NCI-H226 (cell line): ENCODE data around the gene TCF4.
A peak's percentile ranks its signal among the peaks of the same experiment; 100 is the strongest.

Source experiments
- DNase-seq: peaks from one replicate; pipeline ENCODE4 v3.0.0-alpha.2; 2015

Gene TCF4

GRCh38 chr18:55588111-55588869 lies at the start of gene TCF4:
TCF4 (minus strand) TSS chr18:55588192; CDS start chr18:55587116, 1,076 bp downstream.
- DNase-seq: no peak

DNA sequence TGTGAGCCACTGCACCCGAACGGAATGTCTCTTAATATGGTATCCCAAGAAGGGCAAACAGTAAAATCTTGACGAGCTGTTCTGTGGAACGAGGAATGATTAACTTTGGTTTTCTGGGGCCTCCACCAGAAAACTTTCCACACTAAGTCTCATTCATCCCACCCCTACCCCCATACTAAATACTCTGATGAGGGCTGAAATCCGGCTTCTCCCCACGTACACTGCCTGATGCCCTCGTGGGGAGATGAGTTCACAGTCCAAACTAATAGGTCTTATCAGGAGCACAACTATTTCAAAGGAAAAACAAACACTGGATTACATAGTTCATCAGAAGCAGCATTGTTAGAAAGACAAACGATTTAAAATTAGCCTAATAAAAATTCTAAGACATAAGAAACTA lies 49.2 kb upstream of the TCF4 start:
- no peak for DNase-seq

GRCh38 chr18:55635439-55635838 lies 47.4 kb upstream of the TCF4 start:
- DNase-seq: no peak

DNA sequence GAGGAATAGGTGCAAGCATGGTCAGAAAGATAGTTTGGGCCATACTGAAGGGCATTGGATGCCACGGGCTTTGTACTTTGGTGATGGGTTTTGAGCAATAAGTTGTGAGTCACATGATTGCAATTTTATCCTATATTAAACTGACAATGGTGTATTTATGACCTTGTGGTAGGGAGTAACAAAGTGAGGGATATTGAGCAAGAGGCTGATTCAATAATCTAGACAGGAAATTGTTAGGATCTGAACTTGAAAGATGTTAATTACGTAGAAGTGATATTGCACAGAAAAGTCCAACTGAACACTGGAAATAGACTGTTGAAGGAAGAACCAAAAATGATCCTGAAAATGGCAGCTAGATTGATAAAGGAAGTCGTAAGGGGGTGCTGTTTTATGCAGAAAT lies 46.6 kb upstream of the TCF4 start:
- peak; percentile 55 for DNase-seq

GRCh38 chr18:55633032-55633431 lies 45.0 kb upstream of the TCF4 start:
- peak; percentile 17 for DNase-seq

DNA sequence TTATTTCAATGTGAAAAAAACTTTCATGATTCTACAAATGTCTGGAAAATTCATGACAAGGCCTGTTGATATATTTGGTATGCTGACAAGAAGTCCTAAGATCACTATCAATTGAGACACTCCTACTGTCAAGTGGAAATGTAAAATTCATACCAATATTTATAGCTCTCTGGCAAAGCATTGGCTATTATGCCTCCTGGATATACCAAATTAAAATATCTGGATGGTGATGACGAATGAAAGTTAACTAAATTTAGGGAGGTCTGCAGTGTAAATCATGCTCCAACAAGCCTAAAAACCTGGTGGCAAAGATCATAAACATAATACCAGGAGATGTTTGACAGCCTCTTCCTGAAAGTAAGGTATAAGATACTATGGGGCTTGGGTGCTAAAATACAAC lies 41.1 kb upstream of the TCF4 start:
- DNase-seq: no peak

DNA sequence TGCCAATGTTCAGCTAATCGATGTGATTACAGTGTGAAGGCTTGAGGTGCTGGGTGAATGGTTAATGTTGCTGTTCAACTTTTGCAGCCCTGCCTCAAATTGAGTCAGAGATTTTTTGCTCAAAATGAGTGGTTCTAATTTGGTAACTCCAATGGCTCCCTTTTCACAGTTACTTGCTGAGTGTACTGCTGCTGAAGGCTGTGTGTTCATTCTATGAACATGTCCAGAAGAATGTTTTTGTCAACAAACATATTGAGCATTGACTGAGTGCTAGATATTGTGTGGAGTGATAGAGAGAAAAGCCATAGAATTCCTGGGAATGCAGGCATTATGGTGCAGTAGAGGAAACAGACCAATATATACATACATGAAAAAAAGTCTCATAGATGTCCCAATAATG lies 39.0 kb upstream of the TCF4 start:
- DNase-seq: no peak

DNA sequence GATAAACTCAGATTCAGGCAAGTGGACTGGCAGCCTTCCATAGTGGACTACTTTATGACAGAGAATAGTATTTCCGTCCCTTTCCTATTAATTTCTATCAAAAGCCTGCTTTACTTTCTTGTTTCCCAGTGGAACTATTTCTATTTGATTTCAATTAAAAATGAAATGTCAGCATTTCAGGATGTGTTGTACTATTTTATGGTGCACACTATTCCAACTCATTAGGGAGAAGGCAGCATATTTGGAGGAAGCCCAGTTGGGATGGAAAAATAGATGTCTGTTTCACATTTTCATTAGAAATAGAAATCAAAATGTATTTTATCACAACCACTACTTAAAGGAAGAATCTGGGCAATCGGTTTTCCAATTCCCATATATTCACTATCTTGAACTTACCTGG lies 37.9 kb upstream of the TCF4 start:
- DNase-seq: no peak

- DNase-seq: no peak
These were observed 35.6 kb upstream of the TCF4 start for GRCh38 chr18:55623626-55624025.

DNA sequence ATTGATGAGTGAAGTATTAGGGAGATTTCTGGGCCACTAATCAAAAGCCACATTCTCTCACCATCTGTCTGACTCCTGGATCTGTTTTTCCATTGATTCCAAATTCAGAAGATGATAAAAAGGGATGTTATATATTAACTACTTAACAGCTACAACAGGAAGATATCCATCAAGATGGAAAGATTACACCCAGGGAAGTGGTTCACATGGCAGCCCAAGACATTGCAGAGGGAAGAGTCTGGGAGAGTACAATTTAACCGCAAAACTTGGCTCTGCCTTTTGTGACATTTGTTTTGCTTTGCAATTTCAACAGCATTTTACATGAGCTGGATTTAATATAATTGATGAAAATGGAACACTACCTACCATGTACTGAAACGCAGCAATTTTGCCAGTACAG lies 22.5 kb upstream of the TCF4 start:
- DNase-seq: no peak

DNA sequence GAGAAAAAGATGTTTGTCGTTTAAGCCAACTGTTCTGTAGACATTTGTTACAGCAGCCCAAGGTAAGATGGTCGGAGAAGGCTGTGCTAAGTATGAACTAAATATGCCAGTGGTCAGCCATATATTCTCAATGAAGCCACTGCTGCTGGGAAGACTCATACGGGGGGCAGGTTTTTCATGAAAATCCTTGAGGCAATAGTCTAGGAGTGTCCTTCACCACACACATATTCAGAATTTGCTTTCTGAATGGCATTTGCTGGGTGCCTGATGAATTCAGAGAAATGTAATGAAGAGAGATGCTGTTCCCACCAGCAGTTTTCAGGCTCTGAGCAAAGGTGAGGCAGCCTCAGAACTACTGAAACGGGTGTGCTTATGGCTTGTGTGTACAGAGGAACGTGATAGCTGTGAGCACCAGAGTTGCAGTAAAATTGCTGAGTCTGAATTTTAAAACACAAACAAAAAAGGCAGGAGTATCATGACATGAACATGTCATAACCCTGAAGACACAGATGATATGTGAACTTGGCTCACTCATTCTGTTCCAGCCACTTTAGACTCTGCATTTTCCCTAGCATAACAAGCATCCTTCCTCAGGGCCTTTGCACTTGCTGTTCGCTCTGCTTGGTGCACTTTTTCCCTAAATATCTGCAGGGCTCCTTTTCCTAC lies 21.3 kb upstream of the TCF4 start:
- no peak for DNase-seq

GRCh38 chr18:55608497-55608896 lies 20.5 kb upstream of the TCF4 start:
- DNase-seq: no peak

GRCh38 chr18:55607773-55608172 lies 19.8 kb upstream of the TCF4 start:
- no peak for DNase-seq

- no peak for DNase-seq
These were observed 17.8 kb upstream of the TCF4 start for GRCh38 chr18:55605733-55606338.

DNA sequence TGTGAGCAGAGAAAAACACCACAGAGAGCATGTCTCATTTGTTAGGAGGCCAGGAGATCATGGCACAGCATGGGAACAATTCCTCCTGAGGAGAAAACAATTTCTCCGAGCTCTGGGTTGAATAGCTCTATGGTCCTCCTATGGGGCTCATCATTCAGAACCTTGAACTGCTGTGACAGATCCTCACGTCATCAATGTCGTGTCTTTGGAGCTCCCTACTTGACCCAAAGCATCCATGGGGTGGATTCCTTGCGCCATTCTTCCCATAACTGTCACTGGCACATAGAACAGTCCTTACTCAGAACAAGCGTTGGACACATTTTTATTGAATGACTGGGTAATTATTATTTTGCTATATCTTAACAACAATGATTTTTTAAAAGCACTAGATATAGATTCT lies 15.8 kb upstream of the TCF4 start:
- DNase-seq: no peak

GRCh38 chr18:55593888-55594287 lies 5.9 kb upstream of the TCF4 start:
- DNase-seq: peak; percentile 32

DNA sequence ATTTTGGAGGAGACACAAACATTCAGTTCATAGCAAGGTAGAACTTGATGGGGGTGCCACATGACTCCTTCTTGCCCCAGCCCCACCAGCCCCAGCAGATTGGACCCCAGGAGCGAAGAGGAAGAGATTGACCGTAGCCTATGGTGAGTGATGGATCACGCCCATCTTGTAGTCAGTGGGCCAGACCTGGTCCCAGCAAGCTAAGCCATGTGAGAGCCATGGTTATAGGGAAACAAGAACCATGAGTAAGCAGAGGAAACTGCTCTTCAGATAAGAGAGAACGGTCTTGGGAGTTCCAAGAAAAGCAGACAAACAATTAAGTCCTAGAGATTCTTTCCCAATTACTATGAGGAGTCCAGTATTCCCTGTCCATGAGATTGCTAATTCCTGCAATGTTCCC lies 4.6 kb upstream of the TCF4 start:
- peak; percentile 14 for DNase-seq

DNA sequence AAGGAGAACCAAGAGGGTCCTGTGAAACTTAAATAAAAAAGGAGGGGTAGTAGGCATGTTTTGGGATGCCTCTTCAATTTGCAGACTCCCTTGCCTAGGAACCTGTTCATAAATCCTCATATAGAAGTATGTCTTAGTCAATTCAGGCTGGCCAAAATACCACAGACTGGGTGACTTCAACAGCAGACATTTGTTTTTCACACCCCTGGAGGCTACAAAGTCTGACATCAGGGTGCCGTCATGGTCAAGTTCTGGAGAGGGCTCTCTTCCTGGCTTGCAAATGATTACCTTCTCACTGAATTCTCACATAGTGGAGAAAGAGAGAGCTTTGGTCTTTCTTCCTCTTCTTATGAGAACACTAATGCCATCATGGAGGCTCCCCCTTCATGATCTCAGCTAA lies 4.1 kb upstream of the TCF4 start:
- no peak for DNase-seq

DNA sequence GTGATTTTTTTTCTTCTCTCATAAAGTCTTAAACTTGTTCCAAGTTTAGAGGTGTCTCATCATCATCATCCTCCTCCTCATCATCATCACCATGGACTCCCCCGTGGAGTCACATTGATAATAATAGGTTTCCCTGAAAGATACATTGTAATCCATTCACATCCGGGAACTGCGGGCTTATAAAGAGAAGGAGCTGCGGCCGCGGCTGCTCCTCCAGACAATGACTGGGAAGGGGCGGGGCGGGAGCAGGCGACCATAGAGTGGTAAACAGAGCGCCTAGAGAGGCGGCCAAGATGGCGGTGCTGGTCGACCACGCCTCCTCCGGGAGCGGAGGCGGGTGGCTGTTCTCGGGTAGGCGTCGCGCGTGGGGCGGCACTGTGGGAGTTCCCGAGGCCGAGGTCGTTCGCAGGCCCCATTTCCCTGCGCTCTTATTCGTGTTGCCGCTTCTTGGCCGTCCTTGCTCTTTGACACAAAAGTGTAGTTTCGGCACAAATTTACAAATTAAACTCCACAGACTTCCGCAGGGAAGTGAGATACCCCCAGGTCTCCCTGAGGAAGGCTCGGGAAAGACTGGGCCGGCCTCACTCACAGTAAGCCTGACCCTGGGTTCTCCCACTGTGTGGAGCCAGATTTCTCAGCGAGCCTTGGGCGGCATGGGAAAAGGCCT lies 1.8 kb upstream of the TCF4 start:
- DNase-seq: peak; percentile 70

DNA sequence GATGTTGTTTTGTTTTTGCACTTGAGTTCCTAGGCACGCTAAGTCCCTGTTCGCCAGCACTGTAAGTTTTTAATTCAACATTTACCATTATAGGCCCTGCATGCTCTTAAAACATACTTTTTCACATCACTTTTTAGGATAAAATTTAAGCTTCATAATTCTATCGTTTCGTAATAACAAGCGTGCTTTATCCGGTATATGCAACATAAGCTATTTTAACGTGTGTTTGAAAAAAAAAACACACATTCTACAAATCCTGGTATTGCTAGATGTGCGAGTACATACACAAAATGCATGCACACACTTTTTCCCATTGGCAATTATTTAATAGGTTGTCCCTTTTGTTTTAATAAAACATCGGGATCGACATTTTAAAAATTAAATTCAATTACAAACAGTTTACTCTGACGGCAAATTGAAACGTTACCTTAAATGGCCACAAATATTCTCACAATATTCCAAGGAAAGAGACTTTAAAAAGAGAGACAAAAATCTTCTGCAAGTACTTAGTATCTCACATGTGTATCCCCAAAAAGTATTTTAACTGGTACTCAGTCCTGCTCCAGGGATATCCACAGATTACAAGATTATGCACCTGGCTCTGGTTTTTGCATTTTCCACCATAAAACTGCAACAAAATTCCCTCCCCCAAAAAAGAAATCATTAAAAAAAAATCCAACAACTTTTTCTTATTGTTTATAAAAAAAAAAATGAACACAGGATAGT lies 1.0 kb upstream of the TCF4 start:
- no peak for DNase-seq

DNA sequence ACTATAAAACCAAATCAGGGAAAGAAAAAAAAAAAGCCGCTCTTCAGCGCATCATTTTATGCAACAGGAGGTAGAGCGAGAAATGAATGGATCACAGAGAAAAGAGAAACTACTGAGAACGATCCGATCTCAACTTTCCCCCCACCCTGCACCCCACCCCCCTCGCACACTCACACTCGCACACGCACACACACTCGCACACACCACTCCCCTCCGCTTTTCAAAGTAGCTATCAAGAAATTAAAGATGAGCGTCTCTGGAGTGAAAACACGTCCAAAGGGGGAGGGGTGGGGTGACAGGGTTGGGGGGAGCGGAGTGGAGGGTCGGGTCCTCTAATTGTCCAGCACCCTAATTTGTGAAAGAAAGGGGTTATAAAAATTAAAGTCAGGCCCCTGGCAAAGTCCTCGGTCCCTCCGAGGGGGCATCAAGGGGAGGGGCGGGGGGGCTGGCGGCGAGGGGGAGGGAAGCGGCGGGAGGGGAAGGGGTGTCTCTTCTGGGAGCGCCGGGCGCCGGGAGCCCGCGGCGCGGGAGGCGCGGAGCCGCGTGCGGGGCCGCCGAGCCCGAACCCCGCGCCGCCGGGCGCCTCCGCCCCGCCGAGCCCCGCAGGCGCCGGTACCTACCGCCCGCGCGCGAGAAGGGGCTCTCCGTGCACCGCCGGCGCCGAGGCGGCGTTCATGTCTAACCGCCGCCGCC lies 428 bp downstream of the TCF4 start:
- DNase-seq: no peak

- no peak for DNase-seq
These were observed 2.0 kb downstream of the TCF4 start for GRCh38 chr18:55585920-55586561.
